Dendritic cell treated with granulocyte-macrophage colony-stimulating factor and Interleukin-4, amounts not matched to agents 40 ng/mL and 50 ng/mL, for 4 days (primary cell): ENCODE data around the gene GPC6.

Source experiments
- H3K27ac Mint-ChIP-seq: one replicate; pipeline ENCODE4 v1.8.0; 2022; ENCODE audit warnings: mild to moderate bottlenecking, mixed read lengths
- H3K27me3 Mint-ChIP-seq: one replicate; pipeline ENCODE4 v1.8.0; 2022; ENCODE audit warnings: mild to moderate bottlenecking, mixed read lengths
- H3K36me3 Mint-ChIP-seq: one replicate; pipeline ENCODE4 v1.8.0; 2022; ENCODE audit warnings: low read depth, mixed read lengths
- H3K4me1 Mint-ChIP-seq: one replicate; pipeline ENCODE4 v1.8.0; 2022; ENCODE audit warnings: low read depth, mixed read lengths
- H3K4me3 Mint-ChIP-seq: one replicate; pipeline ENCODE4 v1.8.0; 2022; ENCODE audit warnings: mild to moderate bottlenecking, moderate library complexity, mixed read lengths
- H3K9me3 Mint-ChIP-seq: one replicate; pipeline ENCODE4 v1.8.0; 2022; ENCODE audit warnings: mixed read lengths
- intact Hi-C: fragments of 100-400 bp; cut with micrococcal nuclease; formaldehyde crosslinking; loops from one replicate; pipeline ENCODE4 v1.15.0; 2022

GPC6 gene

DNA sequence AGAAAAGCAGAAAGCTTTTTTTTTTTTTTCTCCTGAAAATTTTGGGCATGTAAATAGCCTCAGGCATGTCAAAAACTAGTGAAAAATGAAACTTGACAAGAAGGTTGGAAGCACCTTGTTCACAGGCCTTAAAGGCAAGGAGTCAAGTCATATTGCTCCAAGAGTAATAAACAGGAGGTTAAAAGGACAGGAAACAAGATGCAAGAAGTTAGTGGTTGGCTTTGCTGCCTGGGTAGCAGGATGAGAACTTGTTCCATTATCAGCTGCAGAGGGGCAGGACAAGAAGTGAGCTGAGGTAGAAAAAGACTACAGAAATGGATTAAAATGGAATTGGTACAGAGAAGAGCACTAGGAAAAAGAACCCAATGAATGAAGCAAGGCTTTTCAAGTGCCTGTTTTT, 1010.3 kb downstream of the GPC6 start:
- peaks cover 6% of the 10 kb centered on the region for H3K4me1 Mint-ChIP-seq
- intact Hi-C loops, result no loop called here
- no peak overlapping the region for H3K27ac Mint-ChIP-seq
- no peaks in the 10 kb centered on the region for H3K36me3 Mint-ChIP-seq
- no peak overlapping the region for H3K4me3 Mint-ChIP-seq
- H3K27me3 Mint-ChIP-seq, result peaks cover 28% of the 10 kb centered on the region
- no peaks in the 10 kb centered on the region for H3K9me3 Mint-ChIP-seq

DNA sequence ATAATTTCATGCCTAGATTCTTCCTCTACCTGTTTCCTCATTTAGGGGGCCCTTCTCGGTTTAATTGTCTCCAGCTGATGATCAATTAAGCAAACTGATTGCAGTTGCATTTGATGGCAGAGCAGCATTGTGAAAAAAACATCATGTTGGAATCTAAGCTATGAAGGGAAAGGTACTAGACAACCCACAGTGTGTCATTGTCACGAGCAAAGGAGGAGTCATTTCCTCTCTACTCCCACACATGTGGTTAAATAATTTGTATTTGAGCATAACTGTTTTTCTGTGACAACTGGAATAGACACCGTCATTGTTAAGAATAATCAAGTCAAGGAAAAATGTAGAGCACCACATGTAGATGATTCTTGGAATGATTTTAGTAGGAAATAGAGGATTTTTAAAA, 1012.5 kb downstream of the GPC6 start:
- H3K4me1 Mint-ChIP-seq, result peaks cover 6% of the 10 kb centered on the region
- no peaks in the 10 kb centered on the region for H3K36me3 Mint-ChIP-seq
- no peaks in the 10 kb centered on the region for H3K9me3 Mint-ChIP-seq
- H3K27me3 Mint-ChIP-seq, result peaks cover 28% of the 10 kb centered on the region
- no peak overlapping the region for H3K4me3 Mint-ChIP-seq
- H3K27ac Mint-ChIP-seq, result no peak overlapping the region
- intact Hi-C loops, result no loop called here

DNA sequence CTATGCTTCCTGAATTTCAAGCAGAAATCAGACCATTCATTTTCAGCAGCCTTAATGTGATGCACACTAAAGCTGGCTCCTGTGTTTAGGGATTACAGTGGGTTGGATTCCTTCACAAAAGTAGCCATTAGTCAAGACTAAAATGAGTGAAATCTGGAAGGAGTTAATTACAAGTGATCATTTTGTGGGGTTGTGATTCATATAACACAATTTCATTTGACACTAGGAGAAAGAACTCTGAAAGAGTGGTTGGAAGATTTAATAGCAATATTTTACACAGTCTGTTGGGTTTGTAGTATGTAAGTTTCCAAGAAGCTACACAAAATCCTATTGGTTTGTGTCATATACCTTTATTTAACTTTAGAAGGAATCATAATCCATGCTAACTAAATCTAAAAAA, 1015.9 kb downstream of the GPC6 start:
- Mint-ChIP-seq H3K27me3 (peaks cover 22% of the 10 kb centered on the region), H3K4me1 (peaks cover 6% of the 10 kb centered on the region), H3K36me3 (no peaks in the 10 kb centered on the region), H3K4me3 (no peak overlapping the region), H3K27ac (no peak overlapping the region), H3K9me3 (peaks cover 7% of the 10 kb centered on the region)
- intact Hi-C loops, result no loop called here

DNA sequence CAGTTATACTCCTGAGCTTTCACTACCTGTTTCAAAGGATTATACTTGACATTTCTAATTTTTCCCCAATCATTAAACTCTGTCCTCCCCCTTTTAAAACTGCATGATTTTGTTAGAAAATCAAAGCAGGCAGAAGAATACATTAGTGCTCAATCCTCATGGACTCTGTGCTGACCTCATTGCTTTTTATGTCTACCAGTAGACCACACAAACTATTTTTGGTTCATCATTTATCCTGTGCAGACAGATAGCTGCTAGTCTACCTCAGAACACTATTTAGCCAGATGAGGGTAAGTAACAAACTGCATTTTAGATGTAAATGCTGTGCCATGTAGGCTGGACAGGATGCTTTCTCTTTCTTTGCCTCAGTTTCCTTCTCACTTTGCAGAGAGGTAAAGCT, 1016.9 kb downstream of the GPC6 start:
- no peak overlapping the region for H3K4me3 Mint-ChIP-seq
- intact Hi-C loops, result no loop called here
- no peaks in the 10 kb centered on the region for H3K36me3 Mint-ChIP-seq
- peaks cover 3% of the 10 kb centered on the region for H3K4me1 Mint-ChIP-seq
- peaks cover 7% of the 10 kb centered on the region for H3K9me3 Mint-ChIP-seq
- no peak overlapping the region for H3K27ac Mint-ChIP-seq
- peaks cover 12% of the 10 kb centered on the region for H3K27me3 Mint-ChIP-seq

DNA sequence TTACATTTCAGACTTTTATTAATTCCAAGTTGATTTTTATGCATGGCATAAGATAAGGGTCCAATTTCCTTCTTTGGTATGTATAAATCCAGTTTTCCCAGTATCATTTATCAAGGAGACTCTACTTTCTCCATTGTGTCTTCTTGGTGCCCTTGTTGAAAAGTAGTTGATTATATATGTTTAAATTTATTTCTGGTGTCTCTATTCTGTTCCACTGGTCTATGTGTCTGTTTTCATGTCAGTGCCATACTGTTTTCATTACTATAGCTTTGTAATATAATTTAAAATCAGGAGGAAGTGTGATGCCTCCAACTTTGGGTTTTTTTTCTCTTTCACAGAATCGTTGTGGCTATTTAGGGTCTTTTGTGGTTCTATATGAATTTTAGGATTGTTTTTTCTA, 1019.9 kb downstream of the GPC6 start:
- intact Hi-C loops, result no loop called here
- H3K27ac Mint-ChIP-seq, result no peak overlapping the region
- H3K27me3 Mint-ChIP-seq, result peaks cover 1% of the 10 kb centered on the region
- no peaks in the 10 kb centered on the region for H3K36me3 Mint-ChIP-seq
- peaks cover 7% of the 10 kb centered on the region for H3K9me3 Mint-ChIP-seq
- no peak overlapping the region for H3K4me3 Mint-ChIP-seq
- no peaks in the 10 kb centered on the region for H3K4me1 Mint-ChIP-seq

DNA sequence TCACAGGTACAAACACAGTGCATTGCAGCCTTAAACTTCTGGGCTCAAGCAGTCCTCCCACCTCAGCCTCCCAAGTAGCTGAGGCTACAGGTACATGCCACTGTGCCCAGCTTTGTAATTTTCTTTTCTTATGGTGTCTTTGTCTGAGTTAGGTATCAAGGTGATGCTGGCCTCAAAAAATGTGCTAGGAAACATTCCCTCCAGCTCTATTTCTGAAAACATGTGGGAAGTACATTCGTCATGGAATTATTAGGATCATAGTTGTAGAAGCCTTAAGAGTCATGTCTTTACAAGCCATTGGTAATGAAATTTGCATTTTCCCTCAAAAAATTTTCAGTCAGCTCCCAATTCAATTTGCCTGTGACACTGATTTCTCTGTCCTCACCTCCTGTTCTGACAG, 1021.3 kb downstream of the GPC6 start:
- Mint-ChIP-seq H3K4me3 (no peak overlapping the region), H3K9me3 (peaks cover 7% of the 10 kb centered on the region), H3K4me1 (no peaks in the 10 kb centered on the region), H3K27me3 (peaks cover 1% of the 10 kb centered on the region), H3K36me3 (no peaks in the 10 kb centered on the region), H3K27ac (no peak overlapping the region)
- intact Hi-C loops, result no loop called here

DNA sequence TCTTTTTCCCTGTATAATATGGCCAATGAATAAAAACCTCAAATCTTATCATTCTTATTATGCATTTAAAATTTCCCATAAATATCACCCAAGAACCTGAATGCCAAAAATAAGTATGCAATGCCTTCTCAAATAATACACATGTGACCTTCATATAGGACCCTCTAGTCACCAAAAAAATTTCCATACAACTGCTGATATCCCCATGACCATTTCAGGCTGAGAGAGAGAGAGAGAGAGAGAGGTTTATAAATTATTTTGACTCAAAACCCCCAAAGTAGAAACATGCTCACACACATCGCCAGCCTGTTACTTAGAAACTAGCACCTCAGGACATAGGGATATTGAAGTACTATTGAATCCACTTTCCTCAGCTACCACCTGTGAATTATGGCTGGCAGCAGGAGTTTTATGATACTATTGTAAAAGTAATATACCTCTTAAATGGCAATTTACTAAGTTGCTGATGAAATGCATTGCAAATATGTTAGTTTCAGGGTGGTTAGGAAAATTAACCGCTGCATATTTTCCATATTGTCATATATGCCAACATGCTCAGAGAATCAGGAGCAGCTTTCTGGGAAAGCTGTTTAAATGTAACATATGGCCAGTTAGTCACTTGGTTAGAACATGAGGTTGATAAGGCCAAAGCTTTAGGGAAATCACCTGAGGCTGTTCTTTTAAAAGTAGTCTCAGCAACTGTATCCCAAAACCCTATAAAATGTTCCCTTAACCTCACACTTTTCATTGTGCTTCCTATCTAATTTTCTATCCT, 1022.0 kb downstream of the GPC6 start:
- intact Hi-C loops, result no loop called here

DNA sequence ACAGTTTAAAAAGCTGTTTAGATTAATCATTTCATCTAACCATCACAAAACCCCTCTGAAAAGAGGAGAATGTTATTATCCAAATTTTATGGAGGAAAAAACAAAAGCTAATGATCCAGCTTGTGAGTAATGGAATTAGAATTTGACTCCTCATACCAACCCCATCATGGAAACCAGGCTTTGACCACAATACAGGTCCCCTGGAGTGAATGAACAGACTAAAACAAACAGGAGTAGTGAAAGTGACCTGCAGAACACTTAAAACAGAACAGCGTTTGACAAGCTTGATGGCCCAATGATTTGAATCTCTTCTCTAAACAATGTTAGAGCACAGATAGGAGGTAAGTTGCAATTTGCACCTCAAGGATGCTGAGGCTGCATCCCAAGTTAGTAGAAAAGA, 1022.9 kb downstream of the GPC6 start:
- intact Hi-C loops, result no loop called here
- Mint-ChIP-seq H3K36me3 (no peaks in the 10 kb centered on the region), H3K27ac (no peak overlapping the region), H3K4me1 (no peaks in the 10 kb centered on the region), H3K4me3 (no peak overlapping the region), H3K9me3 (peaks cover 7% of the 10 kb centered on the region), H3K27me3 (peaks cover under 1% of the 10 kb centered on the region)

More for the DNA sequence above, 1022.0 kb downstream of the GPC6 start:
- Mint-ChIP-seq H3K27ac (no peak overlapping the region), H3K9me3 (peaks cover 7% of the 10 kb centered on the region), H3K4me1 (no peaks in the 10 kb centered on the region), H3K27me3 (peaks cover 1% of the 10 kb centered on the region), H3K36me3 (no peaks in the 10 kb centered on the region), H3K4me3 (no peak overlapping the region)

DNA sequence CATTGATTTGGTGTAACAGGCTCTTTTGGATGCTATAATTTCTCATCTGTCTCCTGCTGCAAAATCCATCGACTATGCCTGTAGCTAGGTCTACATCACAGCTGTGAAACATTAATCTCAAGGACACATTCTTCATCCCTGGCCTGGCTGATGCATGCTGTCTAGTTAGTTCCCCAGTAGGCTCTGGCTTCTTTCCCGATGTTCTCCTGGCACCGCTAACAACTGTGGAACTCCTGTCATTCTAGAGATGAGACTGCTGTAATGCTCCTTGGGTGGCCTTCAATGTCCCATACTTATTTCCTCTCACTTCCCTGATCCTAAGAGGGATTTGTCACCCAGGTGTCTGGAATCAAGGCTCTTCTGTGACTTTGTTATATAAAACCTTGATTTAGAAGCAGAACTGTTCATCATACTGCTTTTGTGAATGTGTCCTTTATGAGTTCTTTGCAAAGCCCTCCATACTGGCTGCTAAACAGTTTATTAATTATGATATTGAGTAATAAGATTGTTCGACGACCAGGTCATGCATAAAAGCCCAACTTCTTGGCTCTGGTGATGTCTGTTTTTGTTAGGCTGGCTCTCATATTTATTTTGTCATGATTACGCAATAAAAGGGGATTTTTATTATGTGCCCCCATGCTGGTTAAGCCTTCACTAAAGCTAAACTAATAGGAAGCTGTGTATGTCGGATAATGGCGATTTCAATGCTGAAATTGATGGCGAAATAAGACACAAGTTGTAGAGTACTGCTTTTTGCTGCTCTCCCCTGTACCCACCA, 1025.4 kb downstream of the GPC6 start:
- Mint-ChIP-seq H3K4me1 (no peaks in the 10 kb centered on the region), H3K9me3 (no peaks in the 10 kb centered on the region), H3K27ac (no peak overlapping the region), H3K36me3 (no peaks in the 10 kb centered on the region), H3K27me3 (no peaks in the 10 kb centered on the region), H3K4me3 (no peak overlapping the region)
- intact Hi-C loops, result no loop called here

DNA sequence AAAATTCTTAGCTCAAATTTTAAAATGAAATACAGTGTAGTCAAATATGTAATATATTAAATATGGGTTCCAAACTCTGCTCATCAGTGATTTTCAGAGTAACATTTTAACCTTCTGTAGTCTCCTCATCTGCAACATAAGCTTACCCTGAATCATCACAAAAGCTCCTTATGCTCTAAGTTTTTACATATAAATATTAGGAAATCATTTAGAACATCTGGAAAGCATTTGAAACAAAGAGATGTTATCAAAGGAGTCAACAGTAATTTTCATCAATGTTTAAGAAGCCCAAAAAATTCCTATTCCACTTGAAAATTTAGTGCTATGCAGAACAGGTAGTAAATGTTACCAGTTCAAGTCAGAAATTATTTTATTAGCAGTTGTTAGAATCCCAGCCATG, 1028.1 kb downstream of the GPC6 start:
- intact Hi-C loops, result no loop called here
- Mint-ChIP-seq H3K4me1 (no peaks in the 10 kb centered on the region), H3K36me3 (no peaks in the 10 kb centered on the region), H3K4me3 (no peak overlapping the region), H3K27ac (no peak overlapping the region), H3K9me3 (no peaks in the 10 kb centered on the region), H3K27me3 (no peaks in the 10 kb centered on the region)

DNA sequence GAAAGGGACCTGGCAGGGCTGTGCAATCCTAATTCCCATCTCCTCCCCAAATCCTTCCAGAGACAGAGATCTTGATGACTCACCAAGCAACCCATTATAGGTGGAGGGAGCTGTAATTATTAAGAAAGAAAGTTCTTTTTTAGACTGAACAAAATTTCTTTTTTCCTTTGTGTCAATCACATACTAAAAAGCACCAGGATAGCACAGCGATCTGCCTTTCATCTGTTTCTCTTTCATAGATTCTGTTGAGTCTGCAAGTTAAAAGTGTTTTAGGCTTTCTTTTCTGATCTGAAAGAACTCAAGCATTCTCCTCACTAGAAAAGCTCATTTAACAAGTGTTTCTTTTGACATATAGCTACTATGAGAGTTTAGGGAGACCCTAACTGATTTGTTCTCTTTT, 1030.1 kb downstream of the GPC6 start:
- intact Hi-C loops, result no loop called here
- no peak overlapping the region for H3K27ac Mint-ChIP-seq
- H3K36me3 Mint-ChIP-seq, result no peaks in the 10 kb centered on the region
- no peak overlapping the region for H3K4me3 Mint-ChIP-seq
- peaks cover 4% of the 10 kb centered on the region for H3K4me1 Mint-ChIP-seq
- H3K9me3 Mint-ChIP-seq, result no peaks in the 10 kb centered on the region
- H3K27me3 Mint-ChIP-seq, result no peaks in the 10 kb centered on the region

DNA sequence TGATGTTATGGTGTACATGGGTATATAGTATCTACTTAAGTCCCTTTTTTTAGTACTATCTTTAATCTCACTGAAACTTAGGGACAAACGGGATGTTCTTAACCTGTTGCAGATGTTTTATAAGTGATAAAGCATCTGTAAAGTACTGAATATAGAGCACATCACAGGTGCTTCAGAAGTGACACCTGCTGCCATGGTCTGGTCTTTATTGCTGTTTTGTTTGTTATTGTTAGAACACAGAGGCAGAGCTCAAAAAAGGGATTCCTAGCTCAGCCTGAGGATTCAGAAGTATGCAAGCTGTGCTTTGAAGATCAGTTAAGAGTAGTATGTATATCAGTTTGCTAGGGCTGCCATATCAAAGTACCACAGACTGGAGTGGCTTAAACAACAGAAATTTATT, 1033.4 kb downstream of the GPC6 start:
- no peak overlapping the region for H3K4me3 Mint-ChIP-seq
- no peaks in the 10 kb centered on the region for H3K27me3 Mint-ChIP-seq
- intact Hi-C loops, result no loop called here
- no peaks in the 10 kb centered on the region for H3K36me3 Mint-ChIP-seq
- no peaks in the 10 kb centered on the region for H3K9me3 Mint-ChIP-seq
- peaks cover 4% of the 10 kb centered on the region for H3K4me1 Mint-ChIP-seq
- no peak overlapping the region for H3K27ac Mint-ChIP-seq

DNA sequence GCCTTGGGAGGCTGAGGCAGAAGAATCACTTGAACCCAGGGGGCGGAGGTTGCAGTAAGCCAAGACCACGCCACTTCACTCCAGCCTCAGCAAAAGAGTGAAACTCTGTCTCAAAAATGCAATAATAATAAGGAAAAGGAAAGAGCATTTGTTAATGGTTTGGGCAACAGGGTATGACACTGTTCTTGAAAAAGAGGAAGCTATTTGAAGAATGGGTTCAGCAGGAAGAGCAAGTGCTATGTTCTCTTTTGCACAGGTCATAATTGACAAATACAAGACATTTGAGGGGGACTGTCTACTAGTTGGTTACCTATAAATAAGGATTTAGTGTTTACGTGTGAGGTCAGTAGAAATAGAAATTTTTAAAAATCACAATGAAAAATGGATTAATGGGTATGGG, 1034.6 kb downstream of the GPC6 start:
- Mint-ChIP-seq H3K4me1 (peaks cover 4% of the 10 kb centered on the region), H3K9me3 (peaks cover 1% of the 10 kb centered on the region), H3K4me3 (no peak overlapping the region), H3K27ac (no peak overlapping the region), H3K36me3 (no peaks in the 10 kb centered on the region), H3K27me3 (no peaks in the 10 kb centered on the region)
- intact Hi-C loops, result no loop called here

DNA sequence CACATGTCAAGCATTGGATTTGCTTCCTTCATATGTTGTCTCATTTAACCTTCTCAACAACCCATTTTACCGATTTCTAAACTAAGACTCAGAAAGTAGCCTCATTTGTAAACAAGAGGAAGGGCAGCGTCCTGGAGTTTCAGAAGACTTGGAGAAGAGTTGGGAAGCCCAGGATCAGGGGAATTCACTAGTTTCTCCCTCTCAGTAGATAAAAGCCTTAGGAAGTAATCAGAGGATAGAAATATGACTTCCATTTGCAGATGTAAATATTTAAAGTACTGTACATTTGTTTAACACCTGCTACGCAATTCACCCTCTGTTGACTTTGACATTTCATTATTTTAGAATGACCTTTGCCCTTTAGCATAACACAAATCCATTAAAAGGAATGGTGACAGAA, 1036.4 kb downstream of the GPC6 start:
- intact Hi-C loops, result no loop called here
- Mint-ChIP-seq H3K4me1 (peaks cover 4% of the 10 kb centered on the region), H3K9me3 (peaks cover 8% of the 10 kb centered on the region), H3K4me3 (no peak overlapping the region), H3K27me3 (no peaks in the 10 kb centered on the region), H3K27ac (no peak overlapping the region), H3K36me3 (no peaks in the 10 kb centered on the region)
